H1 (cell line): ENCODE measurements around the gene CST1. TPM values are rescaled to one million over a fixed set of nuclear protein-coding genes. Genes with fewer than 3 reads are reported as not detected.
"Not testable (repeated sequence)": the region's sequence is repeated elsewhere in the genome, so short reads cannot be mapped to it uniquely, and the experiment has no call there.

ENCODE experiments used
- CTCF ChIA-PET: fragments of 300-600 bp; sonication (Branson Sonifier 250); formaldehyde crosslinking; loops from one replicate; lab custom pipeline; 2021; ENCODE audit not compliant: partially characterized antibody; lab: Charles Lee
- POLR2A ChIA-PET: fragments of 300-600 bp; sonication (Branson Sonifier 250); formaldehyde crosslinking; loops from one replicate; lab custom pipeline; 2021; ENCODE audit warnings: inconsistent platforms; ENCODE audit not compliant: partially characterized antibody; lab: Charles Lee
- DNase-seq, 2 experiments: peaks; one replicate each; pipeline versions ENCODE4 v3.0.0 to v3.0.0-alpha.2; 2010 to 2022; ENCODE audit warnings: low spot score in 2 of 2, low read depth in 1 of 2, mixed read lengths in 1 of 2
- FAIRE-seq: peaks from 2 replicates; lab custom pipeline; 2011; peaks lifted over from hg19 to GRCh38; lab: Jason Lieb, UNC
- H2AFZ ChIP-seq: 2 replicates; pipeline ENCODE4 v1.8.1; 2012; ENCODE audit warnings: low read length, inconsistent platforms
- H2AK5ac ChIP-seq: 2 replicates; pipeline ENCODE4 v1.6.1; 2013; ENCODE audit warnings: low read depth, low read length
- H2BK120ac ChIP-seq: replicated peaks from 2 replicates; pipeline ENCODE3; 2013; ENCODE audit warnings: low read depth, low read length, inconsistent platforms
- H2BK12ac ChIP-seq: 2 replicates; pipeline ENCODE4 v1.6.1; 2013; ENCODE audit warnings: low read depth, low read length
- H2BK15ac ChIP-seq: 2 replicates; pipeline ENCODE4 v1.6.1; 2013; ENCODE audit warnings: low read length
- H2BK20ac ChIP-seq: 2 replicates; pipeline ENCODE4 v1.6.1; 2013; ENCODE audit warnings: low read length
- H2BK5ac ChIP-seq: 2 replicates; pipeline ENCODE4 v1.6.1; 2013; ENCODE audit warnings: low read depth, low read length
- H3K14ac ChIP-seq: 2 replicates; pipeline ENCODE4 v1.6.1; 2013; ENCODE audit warnings: inconsistent platforms; ENCODE audit not compliant: insufficient read length
- H3K18ac ChIP-seq: 2 replicates; pipeline ENCODE4 v1.6.1; 2013; ENCODE audit warnings: low read length; ENCODE audit errors: extremely low read depth
- H3K23ac ChIP-seq: 2 replicates; pipeline ENCODE4 v1.6.1; 2013; ENCODE audit warnings: inconsistent platforms; ENCODE audit not compliant: insufficient read length
- H3K23me2 ChIP-seq: 2 replicates; pipeline ENCODE4 v1.6.1; 2013; ENCODE audit warnings: low read depth, low read length
- H3K27ac ChIP-seq: 2 replicates; pipeline ENCODE4 v1.6.1; 2011; ENCODE audit warnings: low read depth, low read length, inconsistent platforms
- H3K27me3 ChIP-seq, 4 experiments: replicated peaks in 1 of 4; 1 replicate in 1 of 4; 2 replicates in 3 of 4; pipeline versions ENCODE4 v1.6.1 to v1.8.1; 2011 to 2013; ENCODE audit warnings: low read length in 3 of 4, mild to moderate bottlenecking in 3 of 4, inconsistent platforms in 2 of 4, mixed read lengths in 2 of 4, moderate library complexity in 1 of 4; ENCODE audit not compliant: control insufficient read depth in 3 of 4, insufficient read depth in 3 of 4; ENCODE audit errors: extremely low read depth in 1 of 4
- H3K36me3 ChIP-seq, 4 experiments: 2 replicates each; pipeline versions ENCODE4 v1.6.1 to v1.8.1; 2011 to 2013; ENCODE audit warnings: mild to moderate bottlenecking in 4 of 4, low read length in 3 of 4, moderate library complexity in 2 of 4, control low read depth in 1 of 4, inconsistent platforms in 1 of 4; ENCODE audit not compliant: insufficient read depth in 4 of 4, control insufficient read depth in 2 of 4
- H3K4ac ChIP-seq: replicated peaks from 2 replicates; pipeline ENCODE3; 2013; ENCODE audit warnings: low read length, low read depth, mixed read lengths, inconsistent platforms; ENCODE audit not compliant: insufficient read length
- H3K4me1 ChIP-seq, 4 experiments: replicated peaks in 1 of 4; 1 replicate in 1 of 4; 2 replicates in 3 of 4; pipeline versions ENCODE4 v1.6.1 to v1.8.1; 2011 to 2013; ENCODE audit warnings: low read length in 3 of 4, inconsistent platforms in 2 of 4, mixed read lengths in 1 of 4; ENCODE audit not compliant: insufficient read depth in 4 of 4, control insufficient read depth in 3 of 4
- H3K4me2 ChIP-seq, 2 experiments: 2 replicates each; pipeline versions ENCODE4 v1.6.1 to v1.8.1; 2011 to 2013; ENCODE audit warnings: low read depth in 2 of 2, low read length in 2 of 2, control low read depth in 1 of 2, inconsistent platforms in 1 of 2, mild to moderate bottlenecking in 1 of 2; ENCODE audit not compliant: insufficient read depth in 1 of 2
- H3K4me3 ChIP-seq, 4 experiments: fragments of 200-600, 300-600 bp in 1 of 4; sonication (generic), shearing (Covaris generic), sonication (Bioruptor Twin) in 1 of 4; 2 replicates each; pipeline versions ENCODE4 v1.5.1 to v1.8.1; 2011 to 2016; ENCODE audit warnings: low read length in 4 of 4, low read depth in 3 of 4, control low read depth in 2 of 4, inconsistent platforms in 2 of 4, mild to moderate bottlenecking in 2 of 4, mixed read lengths in 1 of 4, moderate library complexity in 1 of 4; ENCODE audit not compliant: insufficient read depth in 2 of 4; ENCODE audit errors: extremely low read depth in 1 of 4
- H3K56ac ChIP-seq: replicated peaks from 2 replicates; pipeline ENCODE3; 2013; ENCODE audit warnings: low read depth, mild to moderate bottlenecking, mixed read lengths, low read length, inconsistent platforms; ENCODE audit not compliant: insufficient read length
- H3K79me1 ChIP-seq: 2 replicates; pipeline ENCODE4 v1.6.1; 2013; ENCODE audit warnings: low read depth, low read length, control low read depth
- H3K79me2 ChIP-seq, 2 experiments: 2 replicates each; pipeline versions ENCODE4 v1.6.1 to v1.8.1; 2012 to 2013; ENCODE audit warnings: low read length in 2 of 2, mild to moderate bottlenecking in 2 of 2, inconsistent platforms in 1 of 2; ENCODE audit not compliant: insufficient read depth in 2 of 2, control insufficient read depth in 1 of 2
- H3K9ac ChIP-seq, 4 experiments: replicated peaks in 1 of 4; 1 replicate in 1 of 4; 2 replicates in 3 of 4; pipeline versions ENCODE4 v1.6.1 to v1.8.1; 2011 to 2013; ENCODE audit warnings: low read depth in 3 of 4, low read length in 3 of 4, control low read depth in 2 of 4, mild to moderate bottlenecking in 2 of 4, moderate library complexity in 2 of 4, inconsistent platforms in 1 of 4; ENCODE audit errors: extremely low read depth in 1 of 4
- H3K9me3 ChIP-seq, 2 experiments: 2 replicates each; pipeline versions ENCODE4 v1.6.1 to v1.8.1; 2012 to 2013; ENCODE audit warnings: mild to moderate bottlenecking in 2 of 2, moderate library complexity in 2 of 2, control low read depth in 1 of 2, inconsistent platforms in 1 of 2, low read depth in 1 of 2, low read length in 1 of 2, mixed read lengths in 1 of 2; ENCODE audit not compliant: insufficient read depth in 2 of 2
- H4K20me1 ChIP-seq, 2 experiments: replicated peaks in 1 of 2; 2 replicates each; pipeline versions ENCODE3 to v1.8.1; 2011 to 2013; ENCODE audit warnings: inconsistent platforms in 2 of 2, low read length in 2 of 2, mild to moderate bottlenecking in 1 of 2; ENCODE audit not compliant: insufficient read depth in 2 of 2, control insufficient read depth in 1 of 2
- H4K5ac ChIP-seq: 2 replicates; pipeline ENCODE4 v1.6.1; 2013; ENCODE audit warnings: low read length, low read depth, mixed read lengths, inconsistent platforms; ENCODE audit not compliant: insufficient read length
- H4K8ac ChIP-seq: 2 replicates; pipeline ENCODE4 v1.8.0; 2013; ENCODE audit warnings: mild to moderate bottlenecking, moderate library complexity, low read length, inconsistent platforms; ENCODE audit not compliant: insufficient read depth; ENCODE audit errors: extremely low read depth
- H4K91ac ChIP-seq: replicated peaks from 2 replicates; pipeline ENCODE3; 2013; ENCODE audit warnings: low read length, mixed read lengths, inconsistent platforms; ENCODE audit not compliant: insufficient read length
- RAD21 ChIP-seq, 2 experiments: IDR thresholded peaks in 1 of 2; conservative IDR thresholded peaks in 1 of 2; 2 replicates each; pipeline ENCODE4 v1.6.1; 2011; ENCODE audit warnings: low read depth in 2 of 2, low read length in 2 of 2, improper control_type of control experiment in 1 of 2, inconsistent platforms in 1 of 2, mild to moderate bottlenecking in 1 of 2, moderate library complexity in 1 of 2
- whole genome bisulfite sequencing, 2 experiments: shearing (Covaris generic) in 1 of 2; methylation state at CpG; one replicate each; pipeline versions ENCODE4 v1.1.6 to v1.1.7; 2013 to 2015; ENCODE audit warnings: low lambda C conversion rate in 2 of 2, mixed read lengths in 2 of 2, inconsistent platforms in 1 of 2, low coverage in 1 of 2, missing lambda C conversion rate in 1 of 2; ENCODE audit not compliant: insufficient replicate concordance in 2 of 2, insufficient coverage in 1 of 2, insufficient read length in 1 of 2; ENCODE audit errors: extremely low coverage in 1 of 2, missing lambda C conversion rate in 1 of 2; 5-methylcytosine and 5-hydroxymethylcytosine counted together
- polyA plus RNA-seq, 7 experiments: library from polyadenylated mRNA; depleted of rRNA in 3 of 7; stranded (reverse) in 5 of 7; unstranded in 2 of 7; fragments of >200 nt in 5 of 7; fragments of 200-250 nt in 2 of 7; gene quantifications; 1 replicate in 5 of 7; 2 replicates in 1 of 7; 4 replicates in 1 of 7; pipeline versions ENCODE4 v1.2.1 to v1.2.3, GENCODE V29; 2011 to 2013; ENCODE audit warnings: missing spikeins in 2 of 7, mixed read lengths in 2 of 7
- total RNA-seq: library from RNA; stranded (reverse); fragmentation: NEBNext Ultra II Directional; extraction: Animal tissue kit (Norgen Biotek cat#: 25700); gene quantifications from 2 replicates; pipeline ENCODE4 v1.2.1, GENCODE V29; 2021
- TF ChIP-seq, protein P1 (sequence below), 3 experiments: IDR thresholded peaks; 1 replicate in 2 of 3; 2 replicates in 1 of 3; pipeline versions ENCODE4 v1.5.1 to v1.6.1; 2011; ENCODE audit warnings: low read length in 3 of 3, mild to moderate bottlenecking in 3 of 3, inconsistent platforms in 2 of 3, low read depth in 1 of 3, moderate library complexity in 1 of 3; ENCODE audit not compliant: insufficient read depth in 1 of 3; ENCODE audit errors: control extremely low read depth in 1 of 3

Gene CST1
- total and polyA plus RNA-seq, 2 of the 8 experiments (the other 6 are each of a cell fraction or from before 2014, with no cell fraction given), result 2.3 to 2.9 TPM

DNA sequence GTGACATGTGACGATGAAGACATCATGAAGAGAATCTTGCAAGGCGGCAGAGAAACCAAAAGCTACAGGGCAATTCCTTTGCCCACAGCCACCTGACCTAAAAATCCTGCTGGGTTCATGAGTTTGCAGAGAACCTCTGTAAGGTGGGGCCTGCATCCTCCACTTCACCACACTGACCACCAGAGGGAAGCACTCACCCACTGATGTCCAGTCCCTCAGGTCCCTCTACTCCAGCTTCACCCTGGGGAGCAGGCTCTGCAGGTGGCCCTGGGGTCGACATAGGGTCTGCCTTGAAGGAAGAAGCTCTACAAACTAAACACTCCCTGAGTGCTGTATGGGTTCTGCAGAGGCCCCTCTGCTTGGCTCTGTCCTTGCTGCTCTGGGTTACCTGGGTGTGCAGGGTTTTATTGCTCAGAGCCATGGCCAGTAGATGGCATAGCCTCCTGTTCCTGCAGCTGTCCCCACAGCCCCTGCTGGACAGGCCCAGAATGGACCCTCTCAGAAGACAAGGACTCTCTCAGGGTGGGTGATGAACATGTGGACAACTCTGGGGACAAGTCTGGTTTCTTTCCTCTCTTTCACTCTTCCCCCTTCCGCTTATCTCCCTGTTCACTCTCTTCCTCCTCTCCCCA lies 48.6 kb upstream of the CST1 start:
- POLR2A ChIA-PET, H3K4ac ChIP-seq, H3K27me3 ChIP-seq, H3K79me2 ChIP-seq, H4K20me1 ChIP-seq, H3K23ac ChIP-seq, H2AFZ ChIP-seq, H3K18ac ChIP-seq, H3K23me2 ChIP-seq, H3K36me3 ChIP-seq, H3K56ac ChIP-seq, H3K4me3 ChIP-seq, H3K9ac ChIP-seq, H3K79me1 ChIP-seq, H3K27ac ChIP-seq, H2BK12ac ChIP-seq, H4K8ac ChIP-seq, H2BK15ac ChIP-seq, H4K5ac ChIP-seq, H3K4me1 ChIP-seq, H2BK20ac ChIP-seq, H3K9me3 ChIP-seq, H3K4me2 ChIP-seq, H2AK5ac ChIP-seq, H2BK120ac ChIP-seq, H2BK5ac ChIP-seq, H4K91ac ChIP-seq, H3K14ac ChIP-seq: not testable (repeated sequence)
- CTCF ChIA-PET, result interaction anchor here (0.6 to 3.6 kb wide), 20 partner anchors 10 to 1109 kb away, joined by 3 to 24 read pairs (median 4); no protein-coding TSS in a partner anchor
- DNase-seq (peak in 1 of 2 experiments; percentile 88), FAIRE-seq (peak; percentile 66)
- TF ChIP-seq RAD21 (IDR thresholded peaks at IDR 0.05 in 1 of 2, conservative IDR thresholded peaks at IDR 0.05 in 1 of 2; ENCODE audit: low read depth in 2 of 2, low read length in 2 of 2), result peak; percentile 57 to 60
- TF ChIP-seq, protein P1, sequence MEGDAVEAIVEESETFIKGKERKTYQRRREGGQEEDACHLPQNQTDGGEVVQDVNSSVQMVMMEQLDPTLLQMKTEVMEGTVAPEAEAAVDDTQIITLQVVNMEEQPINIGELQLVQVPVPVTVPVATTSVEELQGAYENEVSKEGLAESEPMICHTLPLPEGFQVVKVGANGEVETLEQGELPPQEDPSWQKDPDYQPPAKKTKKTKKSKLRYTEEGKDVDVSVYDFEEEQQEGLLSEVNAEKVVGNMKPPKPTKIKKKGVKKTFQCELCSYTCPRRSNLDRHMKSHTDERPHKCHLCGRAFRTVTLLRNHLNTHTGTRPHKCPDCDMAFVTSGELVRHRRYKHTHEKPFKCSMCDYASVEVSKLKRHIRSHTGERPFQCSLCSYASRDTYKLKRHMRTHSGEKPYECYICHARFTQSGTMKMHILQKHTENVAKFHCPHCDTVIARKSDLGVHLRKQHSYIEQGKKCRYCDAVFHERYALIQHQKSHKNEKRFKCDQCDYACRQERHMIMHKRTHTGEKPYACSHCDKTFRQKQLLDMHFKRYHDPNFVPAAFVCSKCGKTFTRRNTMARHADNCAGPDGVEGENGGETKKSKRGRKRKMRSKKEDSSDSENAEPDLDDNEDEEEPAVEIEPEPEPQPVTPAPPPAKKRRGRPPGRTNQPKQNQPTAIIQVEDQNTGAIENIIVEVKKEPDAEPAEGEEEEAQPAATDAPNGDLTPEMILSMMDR (IDR thresholded peaks at IDR 0.05; ENCODE audit: control extremely low read depth in 1 of 3, insufficient read depth in 1 of 3, low read depth in 1 of 3, low read length in 3 of 3), result peak; percentile 56 to 64 (median 62)
- 24% methylated on average over 3 of the region's 4 CpGs; no CpG with 5 or more reads in 1 of the 2 experiments for whole genome bisulfite sequencing, 2 experiments
